Thymus (tissue), 11 donors: Measurements from ENCODE around the gene UBE2U. TPM values are rescaled to one million over a fixed set of nuclear protein-coding genes. Genes with fewer than 3 reads are reported as not detected.

Experiments used
- DNase-seq, 9 donors: peaks; one replicate each; pipeline ENCODE4 v3.0.0-alpha.2; 2013; ENCODE audit warnings: low spot score in 9 of 9, low read depth in 6 of 9, missing footprints in 1 of 9
- H3K27ac ChIP-seq, 2 donors: one replicate each; pipeline ENCODE4 v1.5.1; 2013; ENCODE audit warnings: control low read depth in 1 of 2, low read depth in 1 of 2, low read length in 1 of 2, mild to moderate bottlenecking in 1 of 2, moderate library complexity in 1 of 2
- H3K27me3 ChIP-seq, 2 donors: one replicate each; pipeline ENCODE4 v1.5.1; 2013; ENCODE audit warnings: low read length in 1 of 2; ENCODE audit not compliant: control insufficient read depth in 2 of 2, insufficient read depth in 1 of 2
- H3K36me3 ChIP-seq, 2 donors: one replicate each; pipeline ENCODE4 v1.5.1; 2013; ENCODE audit warnings: low read length in 1 of 2, mild to moderate bottlenecking in 1 of 2, moderate library complexity in 1 of 2; ENCODE audit not compliant: control insufficient read depth in 2 of 2, insufficient read depth in 2 of 2
- H3K4me1 ChIP-seq, 2 donors: one replicate each; pipeline ENCODE4 v1.5.1; 2013; ENCODE audit warnings: low read length in 2 of 2; ENCODE audit not compliant: control insufficient read depth in 2 of 2, insufficient read depth in 2 of 2
- H3K4me3 ChIP-seq, 2 donors: one replicate each; pipeline ENCODE4 v1.5.1; 2013; ENCODE audit warnings: low read length in 2 of 2, control low read depth in 1 of 2, mild to moderate bottlenecking in 1 of 2
- H3K9me3 ChIP-seq, 2 donors: one replicate each; pipeline ENCODE4 v1.5.1; 2013; ENCODE audit warnings: low read length in 1 of 2, mild to moderate bottlenecking in 1 of 2; ENCODE audit not compliant: control insufficient read depth in 2 of 2, insufficient read depth in 1 of 2
- WGBS: extraction: QIAGEN DNeasy Blood & Tissue Kit; methylation state at CpG from one replicate; pipeline ENCODE4 v1.1.7; 2013; 5-methylcytosine and 5-hydroxymethylcytosine counted together
- polyA plus RNA-seq: library from polyadenylated mRNA; stranded (reverse); fragments of 200-250 nt; gene quantifications from one replicate; pipeline ENCODE4 v1.2.3, GENCODE V29; 2013
- total RNA-seq: library from RNA; stranded (reverse); fragments of 120-200 nt; gene quantifications from one replicate; pipeline ENCODE4 v1.2.4, GENCODE V29; 2013
- donor health status: healthy.

Gene UBE2U
- total and polyA plus RNA-seq, 2 donors, result not detected

- H3K27ac ChIP-seq, result no peak overlapping the region
- DNase-seq, result no peak
- no peaks in the 10 kb centered on the region for H3K27me3 ChIP-seq
- H3K36me3 ChIP-seq, result no peaks in the 10 kb centered on the region
- H3K4me1 ChIP-seq, result no peaks in the 10 kb centered on the region
- no peak overlapping the region for H3K4me3 ChIP-seq
- WGBS, result 93% methylated on average over 3 of the region's 3 CpGs
- H3K9me3 ChIP-seq, result no peaks in the 10 kb centered on the region
Measured at GRCh38 chr1:64263335-64263734, 59.9 kb downstream of the UBE2U start.

DNA sequence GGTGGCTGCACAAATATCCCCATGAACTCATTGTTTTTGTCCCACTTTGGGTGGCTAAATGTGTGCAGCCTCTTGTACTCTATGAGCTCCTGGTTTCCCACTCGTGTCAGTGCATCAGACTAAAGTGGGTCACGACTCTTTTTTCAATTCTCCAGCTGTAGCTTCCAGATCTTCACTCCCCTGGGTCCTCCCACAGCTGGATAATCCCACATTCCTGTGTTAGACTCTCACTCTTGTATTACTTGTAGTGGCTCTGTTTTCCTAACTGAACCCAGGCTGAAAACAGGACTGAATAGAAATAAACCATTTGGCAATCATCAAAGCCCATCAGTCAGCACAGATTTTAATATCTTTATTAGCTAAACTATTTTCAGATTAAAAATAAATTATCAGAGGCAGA lies 60.4 kb downstream of the UBE2U start:
- WGBS, result 90% methylated on average over 2 of the region's 2 CpGs
- H3K27ac ChIP-seq, result no peak overlapping the region
- no peaks in the 10 kb centered on the region for H3K4me1 ChIP-seq
- no peaks in the 10 kb centered on the region for H3K27me3 ChIP-seq
- H3K36me3 ChIP-seq, result no peaks in the 10 kb centered on the region
- DNase-seq, result no peak
- no peaks in the 10 kb centered on the region for H3K9me3 ChIP-seq
- no peak overlapping the region for H3K4me3 ChIP-seq

DNA sequence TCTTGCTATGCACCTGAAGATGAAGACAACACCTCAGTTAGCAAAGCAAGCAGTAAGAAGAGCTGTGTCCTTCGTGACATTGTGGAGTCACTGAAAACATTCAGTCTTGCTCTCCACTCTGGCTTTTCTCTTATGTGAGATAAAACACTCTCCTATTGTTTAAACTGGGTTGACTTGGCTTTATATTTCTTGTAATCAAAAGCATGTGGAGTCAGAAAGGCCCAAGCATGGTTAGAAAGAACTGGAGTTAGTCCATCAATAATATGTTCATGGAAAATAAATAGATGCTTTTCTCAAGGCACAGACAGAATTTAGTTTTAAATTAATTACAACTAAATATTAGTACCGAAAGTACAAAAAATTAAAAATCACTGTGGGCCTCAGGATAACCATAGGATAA lies 61.7 kb downstream of the UBE2U start:
- Histone ChIP-seq H3K4me1 (no peaks in the 10 kb centered on the region), H3K36me3 (no peaks in the 10 kb centered on the region), H3K27ac (no peak overlapping the region), H3K27me3 (no peaks in the 10 kb centered on the region), H3K4me3 (no peak overlapping the region), H3K9me3 (no peaks in the 10 kb centered on the region)
- 90% methylated on average over 2 of the region's 2 CpGs for WGBS
- DNase-seq, result no peak

- 91% methylated on average over 2 of the region's 2 CpGs for WGBS
- H3K9me3 ChIP-seq, result no peaks in the 10 kb centered on the region
- H3K4me3 ChIP-seq, result no peak overlapping the region
- H3K4me1 ChIP-seq, result no peaks in the 10 kb centered on the region
- no peak overlapping the region for H3K27ac ChIP-seq
- H3K27me3 ChIP-seq, result no peaks in the 10 kb centered on the region
- H3K36me3 ChIP-seq, result no peaks in the 10 kb centered on the region
- DNase-seq, result no peak
Measured at GRCh38 chr1:64266991-64267390, 63.6 kb downstream of the UBE2U start.

- H3K4me1 ChIP-seq, result no peaks in the 10 kb centered on the region
- no peaks in the 10 kb centered on the region for H3K36me3 ChIP-seq
- H3K4me3 ChIP-seq, result no peak overlapping the region
- no peak overlapping the region for H3K27ac ChIP-seq
- H3K9me3 ChIP-seq, result no peaks in the 10 kb centered on the region
- WGBS, result 67% methylated on average over 23 of the region's 23 CpGs
- DNase-seq, result peak; percentile 42 to 79 (median 54)
- no peaks in the 10 kb centered on the region for H3K27me3 ChIP-seq
Measured at GRCh38 chr1:64268653-64269557, 65.5 kb downstream of the UBE2U start.

- H3K4me3 ChIP-seq, result no peak overlapping the region
- H3K9me3 ChIP-seq, result no peaks in the 10 kb centered on the region
- DNase-seq, result no peak
- H3K36me3 ChIP-seq, result no peaks in the 10 kb centered on the region
- no peaks in the 10 kb centered on the region for H3K4me1 ChIP-seq
- H3K27ac ChIP-seq, result no peak overlapping the region
- 97% methylated on average over 1 of the region's 1 CpG for WGBS
- no peaks in the 10 kb centered on the region for H3K27me3 ChIP-seq
Measured at GRCh38 chr1:64269558-64269884, 66.1 kb downstream of the UBE2U start.

DNA sequence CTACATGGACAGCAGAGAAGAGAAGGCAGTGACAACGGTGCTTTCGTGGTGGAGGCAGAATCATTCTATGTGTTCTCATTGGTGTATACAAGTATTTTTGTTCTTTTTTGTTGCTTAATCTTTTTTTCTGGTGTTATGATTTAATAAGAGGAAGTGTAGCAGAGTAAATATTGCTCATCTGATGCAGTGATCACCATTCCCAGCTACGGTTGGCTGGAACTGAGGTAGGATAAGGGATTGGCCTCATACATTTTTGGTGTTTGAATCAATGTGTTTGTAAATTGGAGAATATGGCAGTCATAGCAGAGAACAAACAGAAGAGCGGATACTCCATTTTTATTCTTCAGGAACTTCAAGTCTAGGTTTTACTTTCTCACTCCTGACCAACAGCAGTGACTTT lies 76.6 kb downstream of the UBE2U start:
- H3K4me3 ChIP-seq, result no peak overlapping the region
- WGBS, result 93% methylated on average over 4 of the region's 4 CpGs

DNA sequence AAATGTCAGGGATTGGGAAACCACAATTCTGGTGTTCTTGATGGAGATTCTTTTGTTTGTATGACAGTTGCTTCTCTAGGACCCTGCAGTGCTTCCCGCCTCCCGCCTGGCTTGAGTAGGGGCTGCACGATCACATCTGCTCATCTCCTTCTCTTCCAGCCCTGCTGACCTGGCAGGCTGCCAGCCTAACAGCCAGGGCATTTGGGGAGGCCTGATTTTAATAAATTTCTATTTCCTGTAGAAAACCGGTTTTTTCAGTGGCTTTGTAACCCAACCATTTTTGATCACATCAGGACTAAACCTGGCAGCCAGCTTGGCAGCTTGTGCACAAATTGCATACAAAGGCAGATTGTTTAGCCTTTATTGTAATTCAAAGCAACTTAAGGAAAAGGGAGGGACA lies 78.9 kb downstream of the UBE2U start:
- Histone ChIP-seq H3K27me3 (no peaks in the 10 kb centered on the region), H3K36me3 (no peaks in the 10 kb centered on the region), H3K4me1 (no peaks in the 10 kb centered on the region), H3K27ac (no peak overlapping the region), H3K9me3 (no peaks in the 10 kb centered on the region), H3K4me3 (no peak overlapping the region)
- peak in 1 of 9 donors; percentile 9 for DNase-seq
- 62% methylated on average over 4 of the region's 4 CpGs for WGBS

More for the DNA sequence above, 76.6 kb downstream of the UBE2U start:
- Histone ChIP-seq H3K4me1 (no peaks in the 10 kb centered on the region), H3K27me3 (no peaks in the 10 kb centered on the region), H3K9me3 (no peaks in the 10 kb centered on the region), H3K36me3 (no peaks in the 10 kb centered on the region), H3K27ac (no peak overlapping the region)
- DNase-seq, result no peak

DNA sequence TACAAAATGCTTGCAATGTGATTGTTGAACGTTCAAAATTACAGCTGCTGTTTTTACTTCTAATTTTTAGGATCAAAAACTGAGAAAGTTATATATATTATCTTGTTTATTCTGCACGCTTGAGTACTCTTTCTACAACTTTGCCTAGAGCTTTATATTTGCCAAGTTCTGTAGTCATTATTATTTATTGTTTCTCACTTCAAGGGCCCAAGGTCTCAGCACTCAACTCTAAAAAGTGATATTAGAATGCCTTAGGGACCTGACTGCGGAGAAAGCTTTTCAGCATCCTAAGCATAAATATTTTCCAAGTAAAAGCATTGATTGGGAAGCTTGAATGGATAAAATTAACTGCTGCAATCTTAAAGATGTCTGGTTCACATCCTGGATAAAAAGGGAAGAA lies 83.6 kb downstream of the UBE2U start:
- Histone ChIP-seq H3K27me3 (no peaks in the 10 kb centered on the region), H3K4me1 (no peaks in the 10 kb centered on the region), H3K4me3 (no peak overlapping the region), H3K27ac (no peak overlapping the region), H3K9me3 (no peaks in the 10 kb centered on the region), H3K36me3 (no peaks in the 10 kb centered on the region)
- WGBS, result 65% methylated on average over 3 of the region's 3 CpGs
- no peak for DNase-seq
